Astrocyte (in vitro differentiated cells and primary cell): Measurements from ENCODE around the gene CIZ1. TPM values are rescaled to one million over a fixed set of nuclear protein-coding genes. Genes with fewer than 3 reads are reported as not detected.

Source experiments
- DNase-seq: peaks from one replicate; pipeline ENCODE4 v3.0.0-alpha.2; 2010; ENCODE audit warnings: low read depth
- FAIRE-seq: peaks from 2 replicates; lab custom pipeline; 2011; peaks lifted over from hg19 to GRCh38; lab: Jason Lieb, UNC
- H2AFZ ChIP-seq: 2 replicates; pipeline ENCODE4 v1.6.0; 2012; ENCODE audit warnings: low read depth, low read length, inconsistent platforms
- H3K27ac ChIP-seq: 2 replicates; pipeline ENCODE4 v1.5.1; 2011; ENCODE audit warnings: low read depth, low read length, inconsistent platforms
- H3K27me3 ChIP-seq: 2 replicates; pipeline ENCODE4 v1.6.0; 2011; ENCODE audit warnings: low read length, inconsistent platforms; ENCODE audit not compliant: insufficient read depth
- H3K36me3 ChIP-seq: 2 replicates; pipeline ENCODE4 v1.5.1; 2011; ENCODE audit warnings: low read length, inconsistent platforms; ENCODE audit not compliant: insufficient read depth
- H3K4me1 ChIP-seq: 2 replicates; pipeline ENCODE4 v1.5.1; 2011; ENCODE audit warnings: low read length, inconsistent platforms; ENCODE audit not compliant: insufficient read depth
- H3K4me2 ChIP-seq: 2 replicates; pipeline ENCODE4 v1.6.0; 2012; ENCODE audit warnings: low read length, inconsistent platforms
- H3K4me3 ChIP-seq: 2 replicates; pipeline ENCODE4 v1.5.1; 2011; ENCODE audit warnings: low read depth, mild to moderate bottlenecking, low read length, inconsistent platforms; ENCODE audit not compliant: insufficient read depth
- H3K79me2 ChIP-seq: 2 replicates; pipeline ENCODE4 v1.6.0; 2012; ENCODE audit warnings: mild to moderate bottlenecking, low read length, inconsistent platforms; ENCODE audit not compliant: insufficient read depth
- H3K9ac ChIP-seq: 2 replicates; pipeline ENCODE4 v1.6.0; 2012; ENCODE audit warnings: mild to moderate bottlenecking, low read length, inconsistent platforms
- H3K9me3 ChIP-seq: 2 replicates; pipeline ENCODE4 v1.5.1; 2012; ENCODE audit warnings: low read depth, mild to moderate bottlenecking, low read length, inconsistent platforms; ENCODE audit not compliant: insufficient read depth
- H4K20me1 ChIP-seq: 2 replicates; pipeline ENCODE4 v1.6.0; 2012; ENCODE audit warnings: low read length, inconsistent platforms; ENCODE audit not compliant: insufficient read depth
- H3K27ac Mint-ChIP-seq: one replicate; pipeline ENCODE4 v1.8.0; 2021; ENCODE audit warnings: mild to moderate bottlenecking, mixed read lengths; ENCODE audit not compliant: unreplicated experiment
- H3K27me3 Mint-ChIP-seq: one replicate; pipeline ENCODE4 v1.8.0; 2021; ENCODE audit warnings: low read depth, mixed read lengths; ENCODE audit not compliant: unreplicated experiment
- H3K36me3 Mint-ChIP-seq: one replicate; pipeline ENCODE4 v1.8.0; 2021; ENCODE audit warnings: low read depth, mixed read lengths; ENCODE audit not compliant: unreplicated experiment
- H3K4me1 Mint-ChIP-seq: one replicate; pipeline ENCODE4 v1.8.0; 2021; ENCODE audit warnings: low read depth, mixed read lengths; ENCODE audit not compliant: unreplicated experiment
- H3K4me3 Mint-ChIP-seq: one replicate; pipeline ENCODE4 v1.8.0; 2021; ENCODE audit warnings: mild to moderate bottlenecking, moderate library complexity, mixed read lengths; ENCODE audit not compliant: unreplicated experiment
- H3K9me3 Mint-ChIP-seq: one replicate; pipeline ENCODE4 v1.8.0; 2021; ENCODE audit warnings: mild to moderate bottlenecking, mixed read lengths; ENCODE audit not compliant: unreplicated experiment
- CTCF ChIP-seq: IDR thresholded peaks from 2 replicates; pipeline ENCODE4 v1.5.1; 2011; ENCODE audit warnings: low read depth, mild to moderate bottlenecking, inconsistent platforms, low read length, moderate library complexity; ENCODE audit not compliant: insufficient read depth
- EZH2 ChIP-seq: IDR thresholded peaks from 2 replicates; pipeline ENCODE4 v1.6.1; 2012; ENCODE audit warnings: mild to moderate bottlenecking, low read length, inconsistent platforms; ENCODE audit not compliant: insufficient read depth
- total RNA-seq: library from RNA; stranded (reverse); gene quantifications from 2 replicates; pipeline ENCODE4 v1.2.1, GENCODE V29; 2021

CIZ1 gene
- total RNA-seq, 1 donor from 2014 or later: 117 TPM

DNA sequence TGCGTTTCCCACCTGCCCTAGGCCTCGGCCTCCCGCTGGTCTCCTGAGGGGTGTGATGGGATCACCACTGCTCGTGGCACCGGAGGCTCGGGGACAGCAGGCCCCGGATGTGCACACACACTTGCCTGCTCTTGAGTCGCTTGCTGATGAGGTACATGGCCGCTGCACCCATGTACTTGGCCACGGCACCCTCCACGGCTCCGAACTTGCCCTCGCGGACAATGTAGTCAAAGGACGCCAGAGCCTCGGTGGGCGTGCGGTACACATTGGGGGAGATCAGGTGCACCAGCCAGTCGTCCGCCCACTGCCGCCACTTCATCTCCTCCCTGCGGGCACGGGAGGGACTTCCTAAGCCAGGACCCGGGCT, 68.6 kb downstream of the CIZ1 start:
- no peak for FAIRE-seq
- Histone ChIP-seq H3K9me3 (no peaks in the 10 kb centered on the region), H3K27me3 (no peaks in the 10 kb centered on the region), H2AFZ (no peak overlapping the region), H3K4me1 (peaks cover 9% of the 10 kb centered on the region), H3K9ac (no peak overlapping the region), H3K4me3 (no peak overlapping the region), H3K79me2 (peaks cover 32% of the 10 kb centered on the region), H4K20me1 (peaks cover 27% of the 10 kb centered on the region), H3K27ac (no peak overlapping the region), H3K4me2 (no peak overlapping the region), H3K36me3 (peaks cover 3% of the 10 kb centered on the region)
- Mint-ChIP-seq H3K36me3 (peaks cover 2% of the 10 kb centered on the region), H3K4me3 (no peak overlapping the region), H3K27ac (no peak overlapping the region), H3K27me3 (no peaks in the 10 kb centered on the region), H3K4me1 (peaks cover 5% of the 10 kb centered on the region), H3K9me3 (no peaks in the 10 kb centered on the region)
- TF ChIP-seq CTCF: no peak
- TF ChIP-seq EZH2: no peak
- no peak for DNase-seq

- H3K4me3 ChIP-seq: no peak overlapping the region
- no peaks in the 10 kb centered on the region for H3K27me3 Mint-ChIP-seq
- H3K27ac Mint-ChIP-seq: no peak overlapping the region
- H3K4me2 ChIP-seq: no peak overlapping the region
- H3K4me1 ChIP-seq: peaks cover 9% of the 10 kb centered on the region
- no peak overlapping the region for H3K9ac ChIP-seq
- FAIRE-seq (no peak), DNase-seq (no peak)
- TF ChIP-seq EZH2 (no peak), CTCF (no peak)
- peaks cover 4% of the 10 kb centered on the region for H3K36me3 Mint-ChIP-seq
- no peaks in the 10 kb centered on the region for H3K9me3 Mint-ChIP-seq
- no peak overlapping the region for H3K4me3 Mint-ChIP-seq
- H3K9me3 ChIP-seq: no peaks in the 10 kb centered on the region
- H3K27me3 ChIP-seq: no peaks in the 10 kb centered on the region
- peaks cover 25% of the 10 kb centered on the region for H3K79me2 ChIP-seq
- peaks cover 27% of the 10 kb centered on the region for H4K20me1 ChIP-seq
- H3K27ac ChIP-seq: no peak overlapping the region
- no peak overlapping the region for H2AFZ ChIP-seq
- peaks cover 7% of the 10 kb centered on the region for H3K4me1 Mint-ChIP-seq
- peaks cover 3% of the 10 kb centered on the region for H3K36me3 ChIP-seq
Observed at GRCh38 chr9:128121924-128122808, 69.2 kb downstream of the CIZ1 start.

DNA sequence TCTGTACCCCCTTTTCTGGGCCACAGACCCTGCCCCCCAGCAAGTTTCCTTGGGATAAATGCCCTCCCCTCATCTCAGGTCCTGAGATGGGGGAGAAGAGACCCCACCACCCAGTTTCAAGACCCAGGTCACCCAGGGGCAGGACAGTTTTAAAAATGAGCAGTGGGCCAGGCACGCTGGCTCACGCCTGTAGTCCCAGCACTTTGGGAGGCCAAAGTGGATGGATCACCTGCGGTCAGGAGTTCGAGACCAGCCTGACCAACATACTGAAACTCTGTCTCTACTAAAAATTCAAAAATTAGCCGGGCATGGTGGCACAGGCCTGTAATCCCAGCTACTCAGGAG, 69.9 kb downstream of the CIZ1 start:
- Mint-ChIP-seq H3K4me1 (peaks cover 7% of the 10 kb centered on the region), H3K27ac (no peak overlapping the region), H3K27me3 (no peaks in the 10 kb centered on the region), H3K9me3 (no peaks in the 10 kb centered on the region), H3K36me3 (peaks cover 4% of the 10 kb centered on the region), H3K4me3 (no peak overlapping the region)
- H3K79me2 ChIP-seq: peaks cover 20% of the 10 kb centered on the region
- H3K9me3 ChIP-seq: no peaks in the 10 kb centered on the region
- TF ChIP-seq CTCF: no peak
- TF ChIP-seq EZH2: no peak
- H4K20me1 ChIP-seq: peaks cover 27% of the 10 kb centered on the region
- peaks cover 9% of the 10 kb centered on the region for H3K4me1 ChIP-seq
- FAIRE-seq: no peak
- H3K4me3 ChIP-seq: no peak overlapping the region
- H3K27me3 ChIP-seq: no peaks in the 10 kb centered on the region
- H3K27ac ChIP-seq: no peak overlapping the region
- H3K36me3 ChIP-seq: peaks cover 3% of the 10 kb centered on the region
- H2AFZ ChIP-seq: no peak overlapping the region
- H3K4me2 ChIP-seq: no peak overlapping the region
- DNase-seq: no peak
- H3K9ac ChIP-seq: no peak overlapping the region
